ENCODE measurements around the gene CARM1. TPM values are rescaled to one million over a fixed set of nuclear protein-coding genes. Genes with fewer than 3 reads are reported as not detected.
"Not testable (repeated sequence)": the region's sequence is repeated elsewhere in the genome, so short reads cannot be mapped to it uniquely, and the experiment has no call there.

CARM1 gene
- total RNA-seq, 2 donors from 2014 or later: 6.3 to 11.7 TPM

DNA sequence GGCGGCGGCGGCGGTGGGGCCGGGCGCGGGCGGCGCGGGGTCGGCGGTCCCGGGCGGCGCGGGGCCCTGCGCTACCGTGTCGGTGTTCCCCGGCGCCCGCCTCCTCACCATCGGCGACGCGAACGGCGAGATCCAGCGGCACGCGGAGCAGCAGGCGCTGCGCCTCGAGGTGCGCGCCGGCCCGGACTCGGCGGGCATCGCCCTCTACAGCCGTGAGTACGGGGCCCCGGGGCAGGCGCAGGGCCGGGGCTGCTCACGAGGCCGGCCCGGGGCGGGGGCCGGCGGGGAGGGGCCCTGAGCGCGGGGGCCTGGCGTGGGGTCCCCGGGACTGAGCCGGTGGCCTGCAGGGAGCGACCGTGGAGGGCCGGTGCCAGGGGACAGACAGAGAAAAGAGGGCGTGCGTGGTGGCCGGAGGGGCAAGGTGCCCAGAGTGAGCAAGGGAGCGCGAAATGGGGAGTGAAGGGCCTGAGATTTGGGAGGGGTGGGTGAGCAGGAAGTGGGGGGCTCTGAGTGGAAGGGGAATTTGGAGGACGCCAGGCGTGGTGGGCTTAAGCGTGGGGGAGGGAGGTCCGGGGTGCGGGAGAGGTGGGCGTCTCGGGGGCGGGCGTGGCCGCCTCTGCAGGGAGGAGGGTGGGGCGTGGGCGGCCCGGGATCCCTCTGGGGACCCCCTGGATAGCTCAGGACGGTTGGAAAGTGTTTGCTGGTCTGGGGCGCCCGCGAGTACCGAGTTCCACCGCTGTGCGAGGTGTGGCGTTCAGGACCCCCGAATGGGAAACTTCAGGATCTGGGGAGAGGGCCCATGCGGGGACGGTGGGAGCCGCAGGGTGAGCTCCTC is 575 bp downstream of the CARM1 start:
- Histone ChIP-seq H3K4me3 (peak overlapping the region; percentile 29 to 80), H3K4me1 (peaks cover 29% of the 10 kb centered on the region), H3K27ac (peak overlapping the region; percentile 56 to 78 (median 73)), H3K36me3 (replicated peaks in 1 of 2; ENCODE audit: insufficient read depth in 1 of 2, low read depth in 2 of 2) (no peaks in the 10 kb centered on the region), H3K27me3 (no peaks in the 10 kb centered on the region), H3K9me3 (no peaks in the 10 kb centered on the region)
- WGBS, 2 donors: 1 to 3% methylated on average over 6 to 48 of the region's 90 CpGs
- intact Hi-C loops (cut with DNase I): loop anchor here (10.0 kb wide), 1 partner anchor 53 kb away; the partner anchor contains the start of genes TIMM29 and YIPF2
- ATAC-seq: no peak
- TF ChIP-seq, protein P1, sequence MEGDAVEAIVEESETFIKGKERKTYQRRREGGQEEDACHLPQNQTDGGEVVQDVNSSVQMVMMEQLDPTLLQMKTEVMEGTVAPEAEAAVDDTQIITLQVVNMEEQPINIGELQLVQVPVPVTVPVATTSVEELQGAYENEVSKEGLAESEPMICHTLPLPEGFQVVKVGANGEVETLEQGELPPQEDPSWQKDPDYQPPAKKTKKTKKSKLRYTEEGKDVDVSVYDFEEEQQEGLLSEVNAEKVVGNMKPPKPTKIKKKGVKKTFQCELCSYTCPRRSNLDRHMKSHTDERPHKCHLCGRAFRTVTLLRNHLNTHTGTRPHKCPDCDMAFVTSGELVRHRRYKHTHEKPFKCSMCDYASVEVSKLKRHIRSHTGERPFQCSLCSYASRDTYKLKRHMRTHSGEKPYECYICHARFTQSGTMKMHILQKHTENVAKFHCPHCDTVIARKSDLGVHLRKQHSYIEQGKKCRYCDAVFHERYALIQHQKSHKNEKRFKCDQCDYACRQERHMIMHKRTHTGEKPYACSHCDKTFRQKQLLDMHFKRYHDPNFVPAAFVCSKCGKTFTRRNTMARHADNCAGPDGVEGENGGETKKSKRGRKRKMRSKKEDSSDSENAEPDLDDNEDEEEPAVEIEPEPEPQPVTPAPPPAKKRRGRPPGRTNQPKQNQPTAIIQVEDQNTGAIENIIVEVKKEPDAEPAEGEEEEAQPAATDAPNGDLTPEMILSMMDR (IDR thresholded peaks at IDR 0.05): peak in 3 of 7 experiments; percentile 4 to 12 (median 11)
- no peak for TF ChIP-seq POLR2A (IDR thresholded peaks at IDR 0.05)
- DNase-seq: peak; percentile 42 to 56 (median 51)

DNA sequence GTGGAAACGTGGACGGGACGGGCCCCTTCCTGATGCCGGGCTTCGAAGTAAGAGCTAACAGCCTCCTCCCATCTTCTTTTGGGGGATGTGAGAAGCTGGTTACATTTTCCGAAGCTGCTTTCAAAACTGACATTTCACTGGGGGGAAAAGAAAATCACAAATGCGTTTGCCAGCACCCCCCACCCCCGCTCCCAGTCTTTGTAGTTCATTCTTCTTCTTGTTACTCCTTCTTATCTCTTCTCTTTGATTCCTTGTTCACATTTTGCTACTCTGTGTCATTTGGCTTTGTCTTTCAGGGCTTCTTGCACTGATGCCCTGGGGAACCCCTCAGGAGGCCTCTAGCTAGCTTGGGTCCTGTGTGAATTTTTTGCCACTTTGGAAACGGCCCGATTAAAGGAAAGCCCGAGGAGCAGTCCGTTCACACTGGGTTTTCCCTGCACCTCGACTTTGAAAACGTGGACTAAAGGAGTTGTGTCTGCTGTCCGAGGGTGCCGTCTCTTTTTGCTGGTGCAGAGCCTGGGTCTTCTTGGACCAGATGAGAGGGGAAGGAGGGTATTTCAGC is 1.3 kb downstream of the CARM1 start:
- Histone ChIP-seq H3K4me3 (peak overlapping the region; percentile 29 to 80), H3K9me3 (no peaks in the 10 kb centered on the region), H3K27me3 (no peaks in the 10 kb centered on the region), H3K27ac (peak overlapping the region in 3 of 4 donors; percentile 71 to 78 (median 75)), H3K4me1 (peaks cover 36% of the 10 kb centered on the region), H3K36me3 (replicated peaks in 1 of 2; ENCODE audit: insufficient read depth in 1 of 2, low read depth in 2 of 2) (no peaks in the 10 kb centered on the region)
- no peak for TF ChIP-seq POLR2A (IDR thresholded peaks at IDR 0.05)
- TF ChIP-seq, protein P1 (IDR thresholded peaks at IDR 0.05): no peak
- intact Hi-C loops (cut with DNase I): loop anchor here (10.0 kb wide), 1 partner anchor 52 kb away; the partner anchor contains the start of genes TIMM29 and YIPF2
- WGBS, 2 donors: 4 to 15% methylated on average over 14 to 16 of the region's 16 CpGs
- DNase-seq: no peak
- no peak for ATAC-seq

DNA sequence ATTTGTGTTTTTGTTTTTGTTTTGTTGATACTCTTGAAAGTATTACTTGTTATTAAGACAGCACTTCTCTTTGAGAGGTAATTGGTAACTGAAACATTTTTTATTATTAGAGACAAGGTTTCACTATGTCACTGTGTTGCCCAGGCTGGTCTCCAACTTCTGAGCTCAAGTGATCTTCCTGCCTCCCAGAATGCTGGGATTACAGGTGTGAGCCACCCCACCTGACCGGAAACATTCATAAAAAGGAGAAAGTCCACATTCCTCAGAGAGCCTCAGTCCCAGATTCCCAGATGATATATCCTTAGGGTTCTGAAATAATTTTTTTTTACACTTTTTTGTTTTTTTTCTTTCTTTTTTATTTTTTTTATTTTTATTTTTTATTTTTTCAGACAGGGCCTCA is 2.7 kb downstream of the CARM1 start:
- no peaks in the 10 kb centered on the region for H3K27me3 ChIP-seq
- H3K4me1 ChIP-seq: peaks cover 36% of the 10 kb centered on the region
- WGBS, 2 donors: 79 to 88% methylated on average over 1 of the region's 1 CpG
- ATAC-seq (no peak), DNase-seq (no peak)
- no peaks in the 10 kb centered on the region for H3K36me3 ChIP-seq (replicated peaks in 1 of 2; ENCODE audit: insufficient read depth in 1 of 2, low read depth in 2 of 2)
- H3K9me3 ChIP-seq: no peaks in the 10 kb centered on the region
- intact Hi-C loops (cut with DNase I): loop anchor here (10.0 kb wide), 1 partner anchor 51 kb away; the partner anchor contains the start of genes TIMM29 and YIPF2
- H3K27ac ChIP-seq: no peak overlapping the region
- H3K4me3 ChIP-seq: no peak overlapping the region
- no peak for TF ChIP-seq POLR2A (IDR thresholded peaks at IDR 0.05)
- TF ChIP-seq, protein P1 (IDR thresholded peaks at IDR 0.05): no peak

DNA sequence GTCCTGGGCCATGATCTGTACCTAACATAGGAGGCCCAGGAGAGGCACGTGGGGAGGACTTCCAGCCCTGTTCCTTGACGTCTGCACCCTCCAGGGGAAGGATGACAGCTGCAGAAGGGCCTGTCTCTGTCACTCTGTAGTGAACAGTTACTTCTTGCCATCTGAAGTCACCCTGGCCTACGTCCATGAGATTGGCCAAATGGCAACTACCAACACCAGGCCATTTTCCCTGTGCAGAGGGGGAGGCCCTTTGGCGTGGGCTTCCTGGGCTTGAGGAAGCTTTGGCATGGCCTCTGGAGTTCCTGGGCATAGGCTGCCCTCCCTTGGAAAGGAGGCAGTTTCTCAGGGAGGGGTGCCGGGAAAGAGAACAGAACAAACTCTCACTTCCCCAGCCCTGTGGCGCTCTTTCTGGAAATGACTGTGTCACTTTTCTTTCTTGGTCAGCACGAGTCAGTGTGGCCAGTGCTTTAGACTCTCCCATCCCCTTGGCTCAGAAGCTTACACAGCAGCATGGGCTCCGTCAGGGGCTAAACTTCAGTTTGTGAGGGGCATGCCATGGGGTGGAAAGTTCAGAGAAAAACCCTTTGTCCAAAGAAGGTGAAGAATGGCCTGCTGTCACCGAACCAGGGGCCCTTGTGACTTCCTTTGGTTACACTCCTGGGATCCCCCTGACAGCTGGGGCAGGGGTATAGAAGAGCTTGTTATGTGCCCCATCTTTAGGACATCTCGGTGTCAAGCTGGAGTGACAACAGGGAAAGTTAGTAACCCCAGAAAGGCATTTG is 5.3 kb downstream of the CARM1 start:
- H3K4me1 ChIP-seq: peaks cover 30% of the 10 kb centered on the region
- H3K9me3 ChIP-seq: no peaks in the 10 kb centered on the region
- TF ChIP-seq, protein P1 (IDR thresholded peaks at IDR 0.05): no peak
- no peak for TF ChIP-seq POLR2A (IDR thresholded peaks at IDR 0.05)
- no peaks in the 10 kb centered on the region for H3K27me3 ChIP-seq
- DNase-seq (peak; percentile 23 to 72 (median 50)), ATAC-seq (peak; percentile 3)
- intact Hi-C loops (cut with DNase I): loop anchor here (10.0 kb wide), 1 partner anchor 48 kb away; the partner anchor contains the start of genes TIMM29 and YIPF2
- H3K4me3 ChIP-seq: no peak overlapping the region
- H3K36me3 ChIP-seq (replicated peaks in 1 of 2; ENCODE audit: insufficient read depth in 1 of 2, low read depth in 2 of 2): no peaks in the 10 kb centered on the region
- H3K27ac ChIP-seq: peak overlapping the region in 3 of 4 donors; percentile 37 to 43 (median 39)
- WGBS, 2 donors: 54 to 90% methylated on average over 6 to 10 of the region's 10 CpGs

DNA sequence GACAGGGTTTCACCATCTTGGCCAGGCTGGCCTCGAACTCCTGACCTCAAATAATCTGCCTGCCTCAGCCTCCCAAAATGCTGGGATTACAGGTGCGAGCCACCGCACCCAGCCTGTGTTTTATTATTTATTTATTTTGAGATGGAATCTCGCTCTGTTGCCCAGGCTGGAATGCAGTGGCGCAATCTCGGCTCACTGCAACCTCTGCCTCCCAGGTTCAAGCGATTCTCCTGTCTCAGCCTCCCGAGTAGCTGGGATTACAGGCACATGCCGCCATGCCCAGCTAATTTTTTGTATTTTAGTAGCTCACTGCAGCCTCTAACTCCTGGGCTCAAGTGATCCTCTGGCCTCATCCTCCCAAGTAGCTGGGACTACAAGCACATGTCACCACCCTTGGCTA is 6.3 kb downstream of the CARM1 start:
- intact Hi-C loops (cut with DNase I): loop anchor here (10.0 kb wide), 1 partner anchor 47 kb away; the partner anchor contains the start of genes TIMM29 and YIPF2
- DNase-seq; H3K4me3 ChIP-seq; H3K9me3 ChIP-seq; H3K27ac ChIP-seq; H3K27me3 ChIP-seq; H3K36me3 ChIP-seq (replicated peaks in 1 of 2; ENCODE audit: insufficient read depth in 1 of 2, low read depth in 2 of 2); ATAC-seq: not testable (repeated sequence)
- peaks cover 25% of the 10 kb centered on the region for H3K4me1 ChIP-seq
- 91 to 96% methylated on average over 9 of the region's 9 CpGs for WGBS, 2 donors

All from body of pancreas (tissue), 4 donors.